GM23248 (cell line): ENCODE results near the gene NUP214. TPM values are rescaled to one million over a fixed set of nuclear protein-coding genes. Genes with fewer than 3 reads are reported as not detected.
A peak's percentile ranks its signal among the peaks of the same experiment; 100 is the strongest.

Experiments
- DNase-seq: peaks from one replicate; pipeline ENCODE4 v3.0.0-alpha.2; 2015
- H2AFZ ChIP-seq: fragments of 200-600 bp; sonication (generic); 2 replicates; pipeline ENCODE4 v1.6.1; 2016; ENCODE audit warnings: antibody characterized with exemption
- H3F3A ChIP-seq: fragments of 200-600 bp; sonication (generic); 2 replicates; pipeline ENCODE4 v1.6.1; 2016; ENCODE audit warnings: mild to moderate bottlenecking, antibody characterized with exemption, mixed run types; ENCODE audit not compliant: insufficient read depth
- H3K27ac ChIP-seq: fragments of 200-600 bp; sonication (generic); 2 replicates; pipeline ENCODE4 v1.5.1; 2016; ENCODE audit warnings: mild to moderate bottlenecking
- H3K27me3 ChIP-seq: fragments of 200-600 bp; sonication (generic); replicated peaks from 2 replicates; pipeline ENCODE4 v1.6.1; 2016; ENCODE audit warnings: mild to moderate bottlenecking; ENCODE audit not compliant: insufficient read depth
- H3K36me3 ChIP-seq: fragments of 200-600 bp; sonication (generic); 2 replicates; pipeline ENCODE4 v1.6.1; 2016; ENCODE audit warnings: low read depth, mild to moderate bottlenecking
- H3K4me1 ChIP-seq: fragments of 200-600 bp; sonication (generic); 2 replicates; pipeline ENCODE4 v1.6.1; 2016; ENCODE audit warnings: mild to moderate bottlenecking; ENCODE audit not compliant: insufficient read depth
- H3K4me2 ChIP-seq: fragments of 200-600 bp; sonication (generic); one replicate; pipeline ENCODE4 v1.6.1; 2016; ENCODE audit warnings: mild to moderate bottlenecking; ENCODE audit not compliant: unreplicated experiment
- H3K4me3 ChIP-seq: fragments of 200-600 bp; sonication (generic); 2 replicates; pipeline ENCODE4 v1.5.1; 2016; ENCODE audit warnings: mild to moderate bottlenecking
- H3K79me2 ChIP-seq: fragments of 200-600 bp; sonication (generic); 2 replicates; pipeline ENCODE4 v1.6.1; 2016; ENCODE audit warnings: mild to moderate bottlenecking; ENCODE audit not compliant: insufficient read depth
- H3K9ac ChIP-seq: fragments of 200-600 bp; sonication (generic); 2 replicates; pipeline ENCODE4 v1.6.1; 2016; ENCODE audit warnings: mild to moderate bottlenecking
- H3K9me2 ChIP-seq: fragments of 200-600 bp; sonication (generic); 2 replicates; pipeline ENCODE4 v1.6.1; 2016; ENCODE audit warnings: mixed run types, mild to moderate bottlenecking, moderate library complexity; ENCODE audit not compliant: insufficient read depth
- H3K9me3 ChIP-seq: fragments of 200-600 bp; sonication (generic); one replicate; pipeline ENCODE4 v1.6.1; 2017; ENCODE audit warnings: low read depth
- H4K20me1 ChIP-seq: fragments of 200-600 bp; sonication (generic); 2 replicates; pipeline ENCODE4 v1.6.0; 2016; ENCODE audit not compliant: insufficient read depth
- EZH2 ChIP-seq: fragments of 200-600 bp; sonication (generic); IDR thresholded peaks from 2 replicates; pipeline ENCODE4 v1.6.1; 2018; ENCODE audit warnings: antibody characterized with exemption, mild to moderate bottlenecking; ENCODE audit not compliant: insufficient read depth, poor library complexity, severe bottlenecking
- EZH2phosphoT487 ChIP-seq: fragments of 200-600 bp; sonication (generic); IDR thresholded peaks from 2 replicates; pipeline ENCODE4 v1.6.1; 2018; ENCODE audit warnings: antibody characterized with exemption, moderate library complexity, mild to moderate bottlenecking, low read depth; ENCODE audit not compliant: insufficient read depth
- WGBS, 2 experiments: methylation state at CpG; one replicate each; pipeline ENCODE4 v1.1.6; 2015 to 2017; ENCODE audit warnings: low lambda C conversion rate in 2 of 2, low coverage in 1 of 2; ENCODE audit errors: missing lambda C conversion rate in 2 of 2; 5-methylcytosine and 5-hydroxymethylcytosine counted together
- in situ Hi-C: fragments of 300-500 bp; cut with MboI; formaldehyde crosslinking; loops from 2 replicates; pipeline ENCODE4 v1.15.0; 2020
- polyA plus RNA-seq: library from polyadenylated mRNA; unstranded; fragments of >200 nt; fragmentation: Nextera tagmentation; extraction: Ambion mirVana; gene quantifications from 2 replicates; pipeline ENCODE4 v1.2.1, GENCODE V29; 2016
- total RNA-seq: library from RNA; depleted of rRNA; stranded (reverse); fragments of >200 nt; shearing (Covaris generic); gene quantifications from 2 replicates; pipeline ENCODE4 v1.2.3, GENCODE V29; 2014

NUP214 gene
- total and polyA plus RNA-seq, 2 experiments from 2014 or later: 13.1 to 14.3 TPM

DNA sequence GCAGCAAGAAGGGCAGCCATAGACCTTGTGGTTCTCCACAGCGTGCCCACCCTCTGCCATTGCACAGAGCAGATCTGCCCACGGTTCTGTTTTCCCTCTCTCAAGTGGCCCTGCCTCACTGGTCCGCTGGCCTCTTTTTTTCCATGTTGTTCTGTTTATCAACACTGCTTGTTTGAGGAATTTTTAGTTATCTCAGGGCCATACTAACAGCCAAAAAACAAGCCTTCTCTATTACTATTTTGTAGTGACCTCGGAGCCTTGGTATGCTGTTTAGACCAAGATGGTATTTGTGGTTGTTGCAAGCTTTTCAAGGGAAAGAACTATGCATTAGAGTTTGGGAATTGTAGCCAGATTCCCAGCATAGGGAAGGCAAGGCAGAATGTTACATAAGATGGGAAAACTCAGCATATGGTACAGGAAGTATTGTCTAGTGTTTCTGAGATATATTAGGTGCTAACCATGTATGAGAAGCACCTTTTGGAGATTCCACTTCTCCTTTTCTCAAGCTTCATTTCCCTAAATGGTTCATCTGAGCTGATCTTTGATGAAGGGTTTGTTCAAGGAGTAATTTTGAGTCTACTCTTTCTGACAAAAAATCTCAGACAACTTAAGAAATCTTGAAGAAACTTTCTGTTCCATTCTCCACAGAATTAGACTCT is 54.3 kb downstream of the NUP214 start:
- Histone ChIP-seq H3K9me3 (no peaks in the 10 kb centered on the region), H3F3A (peaks cover 53% of the 10 kb centered on the region), H2AFZ (no peak overlapping the region), H3K27ac (peak overlapping the region; percentile 98), H3K36me3 (peaks cover 38% of the 10 kb centered on the region), H3K9ac (peak overlapping the region; percentile 78), H3K79me2 (peaks cover 18% of the 10 kb centered on the region), H4K20me1 (no peaks in the 10 kb centered on the region), H3K4me2 (peak overlapping the region; percentile 96), H3K4me3 (peak overlapping the region; percentile 59), H3K4me1 (peaks cover 33% of the 10 kb centered on the region), H3K27me3 (no peaks in the 10 kb centered on the region), H3K9me2 (no peaks in the 10 kb centered on the region)
- in situ Hi-C loops: loop anchor here (5.0 kb wide), 1 partner anchor 148 kb away; no protein-coding TSS in a partner anchor
- WGBS, 2 experiments: 22 to 34% methylated on average over 4 of the region's 4 CpGs
- DNase-seq: peak; percentile 90
- TF ChIP-seq EZH2: no peak
- TF ChIP-seq EZH2phosphoT487: no peak

DNA sequence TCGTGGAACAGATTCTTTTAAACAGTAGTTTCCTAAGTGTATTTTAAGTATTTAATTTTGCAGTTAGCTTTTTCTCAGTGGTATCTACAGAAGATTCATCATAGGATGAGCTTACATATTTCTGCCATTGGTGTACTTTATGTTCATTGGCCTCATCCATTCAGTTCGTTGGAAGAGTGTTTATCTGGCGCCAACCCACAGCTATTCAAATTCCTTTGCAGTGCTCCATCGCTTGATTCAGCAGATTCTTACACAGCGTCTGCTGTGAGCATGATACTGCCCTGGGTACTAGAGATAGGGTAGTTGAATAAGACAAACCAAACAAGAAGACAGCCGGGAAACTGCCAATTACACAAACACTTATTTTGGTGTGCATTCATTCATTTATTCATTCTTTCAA is 55.1 kb downstream of the NUP214 start:
- TF ChIP-seq EZH2: no peak
- TF ChIP-seq EZH2phosphoT487: no peak
- Histone ChIP-seq H3K4me2 (peak overlapping the region; percentile 96), H3K36me3 (peaks cover 35% of the 10 kb centered on the region), H3K9me2 (no peaks in the 10 kb centered on the region), H3F3A (peaks cover 53% of the 10 kb centered on the region), H4K20me1 (no peaks in the 10 kb centered on the region), H3K9me3 (no peaks in the 10 kb centered on the region), H3K79me2 (peaks cover 26% of the 10 kb centered on the region), H3K9ac (peak overlapping the region; percentile 78), H3K27me3 (no peaks in the 10 kb centered on the region), H3K27ac (peak overlapping the region; percentile 98), H2AFZ (no peak overlapping the region), H3K4me1 (peaks cover 33% of the 10 kb centered on the region), H3K4me3 (peak overlapping the region; percentile 59)
- WGBS, 2 experiments: 6% methylated on average over 6 of the region's 6 CpGs
- peak; percentile 98 for DNase-seq
- in situ Hi-C loops: no loop called here

DNA sequence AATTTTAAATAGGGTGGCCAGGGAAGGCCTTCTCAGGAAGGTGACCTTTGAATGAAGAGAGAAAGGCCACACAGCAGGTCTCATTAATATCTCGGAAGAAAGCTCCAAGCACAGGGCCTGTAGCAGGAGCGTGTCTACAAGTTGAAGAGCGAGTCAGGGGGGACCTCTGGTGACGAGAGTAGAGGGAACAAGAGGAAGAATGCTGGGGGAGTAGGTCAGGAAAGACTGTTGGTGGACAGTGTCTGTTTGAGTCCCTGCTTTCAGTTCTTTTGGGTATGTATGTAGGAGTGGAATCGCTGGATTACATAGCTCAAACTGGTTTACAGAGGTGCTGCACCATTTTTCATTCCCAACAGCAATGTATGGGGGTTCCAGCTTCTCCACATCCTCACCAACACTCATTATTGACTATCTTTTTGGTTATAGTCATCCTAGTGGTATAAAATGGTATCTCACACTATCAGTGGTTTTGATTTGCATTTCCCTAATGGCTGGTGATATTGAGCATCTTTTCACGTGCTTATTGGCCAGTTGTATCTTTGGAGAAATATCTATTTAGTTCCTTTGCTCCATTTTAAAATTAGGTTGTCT is 55.8 kb downstream of the NUP214 start:
- WGBS, 2 experiments: 80 to 92% methylated on average over 6 of the region's 6 CpGs
- TF ChIP-seq EZH2 (no peak), EZH2phosphoT487 (no peak)
- Histone ChIP-seq H3K27ac (peak overlapping the region; percentile 98), H3K4me2 (peak overlapping the region; percentile 10), H3K9me2 (no peaks in the 10 kb centered on the region), H2AFZ (no peak overlapping the region), H3K4me3 (no peak overlapping the region), H3K79me2 (peaks cover 30% of the 10 kb centered on the region), H3F3A (peaks cover 53% of the 10 kb centered on the region), H3K36me3 (peaks cover 32% of the 10 kb centered on the region), H3K27me3 (no peaks in the 10 kb centered on the region), H4K20me1 (no peaks in the 10 kb centered on the region), H3K9me3 (no peaks in the 10 kb centered on the region), H3K9ac (peak overlapping the region; percentile 36), H3K4me1 (peaks cover 33% of the 10 kb centered on the region)
- peak; percentile 8 for DNase-seq
- in situ Hi-C loops: no loop called here

DNA sequence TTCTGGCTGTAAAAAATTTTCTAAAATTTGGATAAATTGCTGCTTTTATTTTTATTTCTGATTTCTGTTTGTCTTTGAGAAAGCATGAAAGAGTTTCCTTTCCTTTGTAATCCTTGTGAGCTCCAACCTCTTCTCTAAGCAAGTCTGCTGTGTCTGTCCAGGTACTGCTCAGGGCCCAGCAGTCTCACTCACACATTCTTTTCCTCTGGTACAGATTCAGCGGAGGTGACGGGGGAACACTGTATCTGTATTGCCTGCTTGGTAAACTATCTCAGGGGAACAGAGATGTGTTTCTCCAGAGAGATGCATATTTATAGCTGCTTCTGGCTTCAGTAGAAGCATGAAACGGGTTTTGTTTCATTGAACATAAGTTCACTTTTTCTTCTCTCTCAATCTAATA is 60.5 kb downstream of the NUP214 start:
- no peaks in the 10 kb centered on the region for H3K9me3 ChIP-seq
- H3K9me2 ChIP-seq: no peaks in the 10 kb centered on the region
- TF ChIP-seq EZH2phosphoT487: no peak
- TF ChIP-seq EZH2: no peak
- H3K4me3 ChIP-seq: no peak overlapping the region
- peaks cover 30% of the 10 kb centered on the region for H3K79me2 ChIP-seq
- H4K20me1 ChIP-seq: no peaks in the 10 kb centered on the region
- in situ Hi-C loops: no loop called here
- 96 to 97% methylated on average over 3 of the region's 3 CpGs for WGBS, 2 experiments
- H3K27me3 ChIP-seq: no peaks in the 10 kb centered on the region
- peaks cover 11% of the 10 kb centered on the region for H3F3A ChIP-seq
- peaks cover 53% of the 10 kb centered on the region for H3K36me3 ChIP-seq
- peaks cover 9% of the 10 kb centered on the region for H3K4me1 ChIP-seq
- no peak overlapping the region for H3K27ac ChIP-seq
- no peak overlapping the region for H3K4me2 ChIP-seq
- no peak for DNase-seq
- no peak overlapping the region for H2AFZ ChIP-seq
- no peak overlapping the region for H3K9ac ChIP-seq
